Smooth muscle cell (in vitro differentiated cells): ENCODE data around the gene S100P. TPM values are rescaled to one million over a fixed set of nuclear protein-coding genes. Genes with fewer than 3 reads are reported as not detected.
A peak's percentile ranks its signal among the peaks of the same experiment; 100 is the strongest.

Source experiments
- DNase-seq: peaks from one replicate; lab custom pipeline; 2025; ENCODE audit not compliant: unreplicated experiment; lab: John Stamatoyannopoulos, UW
- H2AFZ ChIP-seq: fragments of 200-600 bp; sonication (generic); 2 replicates; pipeline ENCODE4 v1.6.0; 2016; ENCODE audit warnings: antibody characterized with exemption, low read depth, mild to moderate bottlenecking
- H3F3A ChIP-seq: fragments of 200-600 bp; sonication (generic); 2 replicates; pipeline ENCODE4 v1.6.0; 2017; ENCODE audit warnings: antibody characterized with exemption, low read depth
- H3K27ac ChIP-seq: fragments of 200-600 bp; sonication (generic); 2 replicates; pipeline ENCODE4 v1.5.1; 2016; ENCODE audit warnings: low read depth, mild to moderate bottlenecking
- H3K27me3 ChIP-seq: fragments of 200-600 bp; sonication (generic); 2 replicates; pipeline ENCODE4 v1.6.1; 2016; ENCODE audit warnings: low read depth, mild to moderate bottlenecking
- H3K36me3 ChIP-seq: fragments of 200-600 bp; sonication (generic); 2 replicates; pipeline ENCODE4 v1.5.1; 2016; ENCODE audit warnings: low read depth
- H3K4me1 ChIP-seq: fragments of 200-600 bp; sonication (generic); 2 replicates; pipeline ENCODE4 v1.5.1; 2016; ENCODE audit warnings: low read depth
- H3K4me2 ChIP-seq: fragments of 200-600 bp; sonication (generic); 2 replicates; pipeline ENCODE4 v1.6.0; 2016; ENCODE audit warnings: mild to moderate bottlenecking
- H3K4me3 ChIP-seq: fragments of 200-600 bp; sonication (generic); 2 replicates; pipeline ENCODE4 v1.5.1; 2016; ENCODE audit warnings: mild to moderate bottlenecking
- H3K79me2 ChIP-seq: fragments of 200-600 bp; sonication (generic); 2 replicates; pipeline ENCODE4 v1.6.0; 2016; ENCODE audit warnings: low read depth, mild to moderate bottlenecking
- H3K9ac ChIP-seq: fragments of 200-600 bp; sonication (generic); 2 replicates; pipeline ENCODE4 v1.6.0; 2016; ENCODE audit warnings: low read depth
- H3K9me3 ChIP-seq: fragments of 200-600 bp; sonication (generic); replicated peaks from 2 replicates; pipeline ENCODE4 v1.5.1; 2016; ENCODE audit warnings: low read depth
- H4K20me1 ChIP-seq: fragments of 200-600 bp; sonication (generic); 2 replicates; pipeline ENCODE4 v1.6.0; 2016; ENCODE audit warnings: low read depth
- WGBS: methylation state at CpG from one replicate; pipeline ENCODE4 v1.1.7; 2016; ENCODE audit warnings: low lambda C conversion rate; 5-methylcytosine and 5-hydroxymethylcytosine counted together
- polyA plus RNA-seq: library from polyadenylated mRNA; unstranded; fragments of >200 nt; fragmentation: Nextera tagmentation; extraction: Ambion mirVana; gene quantifications from 2 replicates; pipeline ENCODE4 v1.2.1, GENCODE V29; 2016
- total RNA-seq: library from RNA; depleted of rRNA; stranded (reverse); fragments of >200 nt; gene quantifications from 2 replicates; pipeline ENCODE4 v1.2.3, GENCODE V29; 2014
- TF ChIP-seq, protein P1 (sequence below): fragments of 200-600 bp; sonication (generic); IDR thresholded peaks from 2 replicates; pipeline ENCODE4 v1.5.1; 2017; ENCODE audit warnings: borderline replicate concordance, mild to moderate bottlenecking, antibody characterized with exemption; ENCODE audit not compliant: insufficient read depth, poor library complexity, severe bottlenecking

The S100P gene
- total and polyA plus RNA-seq, 2 experiments from 2014 or later = 4.0 to 6.6 TPM

DNA sequence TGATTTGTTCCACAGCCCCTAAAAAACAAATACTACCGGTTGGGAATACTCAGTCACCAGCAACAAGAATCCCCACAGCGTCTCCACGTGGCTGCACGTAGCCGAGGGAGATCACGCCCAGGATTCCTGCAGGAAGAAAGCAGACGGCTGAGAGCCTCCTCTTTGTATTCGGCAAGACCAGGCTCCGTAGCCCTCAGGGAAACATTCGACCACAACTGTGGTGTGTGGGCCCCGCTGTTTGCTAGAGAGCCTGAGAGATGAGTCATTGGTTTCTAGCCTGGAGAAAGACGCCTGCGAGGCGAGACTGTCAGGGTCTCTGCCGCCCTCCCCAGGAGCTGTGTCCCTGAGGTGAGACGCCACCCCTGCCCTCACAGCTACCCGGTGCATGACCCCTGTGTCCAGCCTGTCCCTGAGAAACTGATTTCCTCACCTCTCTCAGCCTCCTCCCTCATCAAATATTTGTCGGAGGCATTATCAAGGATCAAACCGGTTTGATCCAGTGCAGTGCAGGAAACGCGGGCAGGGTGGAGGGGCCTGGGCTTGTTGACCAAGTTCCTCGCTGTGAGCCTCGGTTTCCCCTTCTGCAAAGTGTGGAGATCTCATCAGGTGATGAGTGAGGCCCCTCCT, 4.7 kb upstream of the S100P start:
- peak overlapping the region; percentile 79 for H3K4me2 ChIP-seq
- H3K79me2 ChIP-seq = no peaks in the 10 kb centered on the region
- peak overlapping the region; percentile 1 for H2AFZ ChIP-seq
- TF ChIP-seq, protein P1, sequence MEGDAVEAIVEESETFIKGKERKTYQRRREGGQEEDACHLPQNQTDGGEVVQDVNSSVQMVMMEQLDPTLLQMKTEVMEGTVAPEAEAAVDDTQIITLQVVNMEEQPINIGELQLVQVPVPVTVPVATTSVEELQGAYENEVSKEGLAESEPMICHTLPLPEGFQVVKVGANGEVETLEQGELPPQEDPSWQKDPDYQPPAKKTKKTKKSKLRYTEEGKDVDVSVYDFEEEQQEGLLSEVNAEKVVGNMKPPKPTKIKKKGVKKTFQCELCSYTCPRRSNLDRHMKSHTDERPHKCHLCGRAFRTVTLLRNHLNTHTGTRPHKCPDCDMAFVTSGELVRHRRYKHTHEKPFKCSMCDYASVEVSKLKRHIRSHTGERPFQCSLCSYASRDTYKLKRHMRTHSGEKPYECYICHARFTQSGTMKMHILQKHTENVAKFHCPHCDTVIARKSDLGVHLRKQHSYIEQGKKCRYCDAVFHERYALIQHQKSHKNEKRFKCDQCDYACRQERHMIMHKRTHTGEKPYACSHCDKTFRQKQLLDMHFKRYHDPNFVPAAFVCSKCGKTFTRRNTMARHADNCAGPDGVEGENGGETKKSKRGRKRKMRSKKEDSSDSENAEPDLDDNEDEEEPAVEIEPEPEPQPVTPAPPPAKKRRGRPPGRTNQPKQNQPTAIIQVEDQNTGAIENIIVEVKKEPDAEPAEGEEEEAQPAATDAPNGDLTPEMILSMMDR = no peak
- H4K20me1 ChIP-seq = no peaks in the 10 kb centered on the region
- H3K27me3 ChIP-seq = no peaks in the 10 kb centered on the region
- no peaks in the 10 kb centered on the region for H3K9me3 ChIP-seq
- H3K36me3 ChIP-seq = no peaks in the 10 kb centered on the region
- peak; percentile 36 for DNase-seq
- peak overlapping the region; percentile 67 for H3K27ac ChIP-seq
- peak overlapping the region; percentile 32 for H3K9ac ChIP-seq
- H3K4me1 ChIP-seq = peaks cover 4% of the 10 kb centered on the region
- peaks cover 10% of the 10 kb centered on the region for H3F3A ChIP-seq
- H3K4me3 ChIP-seq = no peak overlapping the region
- 14% methylated on average over 23 of the region's 23 CpGs for WGBS

DNA sequence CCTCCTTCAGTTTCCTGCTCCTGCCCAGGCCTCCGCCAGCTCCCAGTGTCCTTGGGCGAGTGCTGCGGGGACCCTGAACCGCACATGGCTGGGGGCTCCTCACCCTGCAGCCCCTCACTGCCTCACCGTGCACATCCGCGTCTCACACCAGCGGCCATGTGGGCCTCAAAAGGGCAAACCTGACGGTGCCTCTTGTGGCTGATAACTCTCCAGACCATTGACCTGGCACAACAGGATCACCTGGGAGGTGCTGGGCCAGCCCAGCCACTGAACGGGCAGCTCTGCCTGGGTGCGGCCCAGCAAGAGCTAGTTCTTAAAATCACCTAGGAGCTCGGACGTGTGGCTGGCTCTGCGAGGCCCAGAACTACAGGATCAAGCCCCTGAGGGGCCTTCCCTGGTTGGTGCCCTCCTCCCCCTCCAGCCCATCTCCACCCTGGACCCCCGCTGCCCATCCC, 4.1 kb upstream of the S100P start:
- no peaks in the 10 kb centered on the region for H3K79me2 ChIP-seq
- no peaks in the 10 kb centered on the region for H3K36me3 ChIP-seq
- H3K9me3 ChIP-seq = no peaks in the 10 kb centered on the region
- 84% methylated on average over 14 of the region's 15 CpGs for WGBS
- peak overlapping the region; percentile 32 for H3K9ac ChIP-seq
- H3F3A ChIP-seq = peaks cover 10% of the 10 kb centered on the region
- no peak for DNase-seq
- H3K27ac ChIP-seq = peak overlapping the region; percentile 67
- H2AFZ ChIP-seq = no peak overlapping the region
- H3K4me2 ChIP-seq = peak overlapping the region; percentile 79
- H3K4me1 ChIP-seq = peaks cover 4% of the 10 kb centered on the region
- H4K20me1 ChIP-seq = no peaks in the 10 kb centered on the region
- no peak overlapping the region for H3K4me3 ChIP-seq
- H3K27me3 ChIP-seq = no peaks in the 10 kb centered on the region
- TF ChIP-seq, protein P1 = no peak

DNA sequence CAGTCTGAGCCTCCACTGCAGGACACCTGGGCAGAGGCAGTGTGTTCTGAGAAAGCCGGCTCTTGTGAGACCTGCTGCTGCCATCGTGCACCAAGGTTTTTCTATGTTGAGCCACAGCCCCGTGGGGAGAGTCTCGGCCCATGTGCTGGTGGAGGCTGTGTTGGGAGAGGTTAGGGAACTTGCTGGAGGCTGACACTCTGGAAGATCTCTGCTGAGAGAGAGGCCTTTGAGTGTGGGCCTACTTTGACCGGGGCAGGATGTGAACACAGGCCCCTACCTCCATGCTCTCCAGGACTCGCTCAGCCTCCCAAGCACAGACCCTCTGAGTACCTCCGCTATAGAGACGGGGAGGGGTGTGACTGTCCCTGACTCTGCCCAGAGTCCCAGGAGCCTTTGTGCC, 1.3 kb upstream of the S100P start:
- Histone ChIP-seq H3K4me2 (no peak overlapping the region), H3K36me3 (no peaks in the 10 kb centered on the region), H3K9ac (no peak overlapping the region), H3K4me1 (peaks cover 4% of the 10 kb centered on the region), H3K27ac (peak overlapping the region; percentile 67), H3K9me3 (no peaks in the 10 kb centered on the region), H4K20me1 (no peaks in the 10 kb centered on the region), H3K4me3 (no peak overlapping the region), H3K79me2 (no peaks in the 10 kb centered on the region), H2AFZ (no peak overlapping the region), H3F3A (peaks cover 10% of the 10 kb centered on the region), H3K27me3 (no peaks in the 10 kb centered on the region)
- no peak for DNase-seq
- 94% methylated on average over 8 of the region's 8 CpGs for WGBS
- TF ChIP-seq, protein P1 = no peak

DNA sequence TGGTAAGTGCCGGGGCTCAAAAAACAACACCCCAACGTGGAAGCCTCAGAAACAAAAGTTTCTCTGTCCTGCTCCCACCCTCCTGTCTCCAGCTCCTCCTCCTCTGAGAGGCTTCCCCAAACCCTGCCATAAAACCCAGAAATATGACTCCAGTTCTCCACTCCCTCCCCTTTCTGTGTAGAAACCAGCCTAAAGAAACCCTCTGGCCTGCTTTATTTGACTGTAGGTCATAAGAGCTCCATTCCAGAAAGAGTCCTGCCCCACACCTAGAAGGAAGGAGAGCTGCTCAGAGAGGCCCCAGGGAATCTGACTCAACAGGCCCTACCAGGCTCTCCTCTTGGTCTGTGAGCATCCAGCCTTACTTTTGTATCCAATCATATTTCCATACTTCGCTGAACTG, 872 bp upstream of the S100P start:
- Histone ChIP-seq H3K79me2 (no peaks in the 10 kb centered on the region), H3K27me3 (no peaks in the 10 kb centered on the region), H3K36me3 (no peaks in the 10 kb centered on the region), H3K9ac (no peak overlapping the region), H3K4me1 (peaks cover 4% of the 10 kb centered on the region), H3F3A (peaks cover 10% of the 10 kb centered on the region), H3K4me3 (no peak overlapping the region), H3K27ac (peak overlapping the region; percentile 67), H4K20me1 (no peaks in the 10 kb centered on the region), H3K9me3 (no peaks in the 10 kb centered on the region), H3K4me2 (no peak overlapping the region), H2AFZ (no peak overlapping the region)
- 75% methylated on average over 3 of the region's 3 CpGs for WGBS
- DNase-seq = no peak
- TF ChIP-seq, protein P1 = no peak
